Measurements from ENCODE around the gene MAPKBP1. TPM values are rescaled to one million over a fixed set of nuclear protein-coding genes. Genes with fewer than 3 reads are reported as not detected.

Gene MAPKBP1
- total RNA-seq, 1 donor from 2014 or later: 27.2 TPM

DNA sequence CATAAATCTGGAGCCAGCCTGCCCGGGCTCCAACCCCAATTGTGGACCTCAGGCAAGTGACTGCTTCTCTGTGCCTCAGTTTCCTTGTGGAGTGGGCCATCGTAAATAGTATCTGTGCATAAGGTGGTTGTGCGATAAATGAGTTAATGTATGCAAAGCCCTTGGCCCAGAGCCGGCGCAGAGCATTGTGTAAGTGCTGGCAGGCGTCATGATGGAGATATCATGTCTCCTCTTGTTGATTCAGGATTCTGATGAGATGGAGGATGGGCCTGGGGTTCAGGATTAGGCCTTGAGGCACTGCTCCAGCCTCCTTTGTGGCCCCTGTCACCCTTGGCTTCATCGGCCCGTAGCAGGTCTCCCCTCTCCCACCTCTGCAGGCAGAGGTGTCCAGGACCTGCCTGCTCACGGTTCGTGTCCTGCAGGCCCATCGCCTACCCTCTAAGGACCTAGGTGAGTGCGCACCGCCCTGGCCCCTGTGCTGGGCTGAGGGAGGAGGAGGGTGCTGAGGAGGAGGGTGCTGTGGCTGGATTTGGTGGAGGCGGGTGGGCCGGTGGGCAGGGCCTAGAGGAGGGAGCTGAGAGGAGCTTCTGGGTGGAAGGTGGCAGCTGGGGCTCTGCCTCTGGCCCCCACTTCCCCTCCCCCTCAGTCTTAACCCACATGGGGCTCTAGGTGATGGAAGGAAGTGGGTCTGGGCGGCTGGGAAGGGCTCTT is 65.7 kb downstream of the MAPKBP1 start:
- TF ChIP-seq, protein P1, sequence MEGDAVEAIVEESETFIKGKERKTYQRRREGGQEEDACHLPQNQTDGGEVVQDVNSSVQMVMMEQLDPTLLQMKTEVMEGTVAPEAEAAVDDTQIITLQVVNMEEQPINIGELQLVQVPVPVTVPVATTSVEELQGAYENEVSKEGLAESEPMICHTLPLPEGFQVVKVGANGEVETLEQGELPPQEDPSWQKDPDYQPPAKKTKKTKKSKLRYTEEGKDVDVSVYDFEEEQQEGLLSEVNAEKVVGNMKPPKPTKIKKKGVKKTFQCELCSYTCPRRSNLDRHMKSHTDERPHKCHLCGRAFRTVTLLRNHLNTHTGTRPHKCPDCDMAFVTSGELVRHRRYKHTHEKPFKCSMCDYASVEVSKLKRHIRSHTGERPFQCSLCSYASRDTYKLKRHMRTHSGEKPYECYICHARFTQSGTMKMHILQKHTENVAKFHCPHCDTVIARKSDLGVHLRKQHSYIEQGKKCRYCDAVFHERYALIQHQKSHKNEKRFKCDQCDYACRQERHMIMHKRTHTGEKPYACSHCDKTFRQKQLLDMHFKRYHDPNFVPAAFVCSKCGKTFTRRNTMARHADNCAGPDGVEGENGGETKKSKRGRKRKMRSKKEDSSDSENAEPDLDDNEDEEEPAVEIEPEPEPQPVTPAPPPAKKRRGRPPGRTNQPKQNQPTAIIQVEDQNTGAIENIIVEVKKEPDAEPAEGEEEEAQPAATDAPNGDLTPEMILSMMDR (IDR thresholded peaks at IDR 0.05): no peak
- Mint-ChIP-seq H3K4me1 (ENCODE audit: low read depth) (peaks cover 4% of the 10 kb centered on the region), H3K27ac (ENCODE audit: unreplicated experiment) (no peak overlapping the region), H3K9me3 (ENCODE audit: low read depth) (no peaks in the 10 kb centered on the region), H3K27me3 (ENCODE audit: low read depth) (no peaks in the 10 kb centered on the region), H3K36me3 (ENCODE audit: low read depth) (no peaks in the 10 kb centered on the region), H3K4me3 (ENCODE audit: unreplicated experiment) (no peak overlapping the region)
- DNase-seq (ENCODE audit: low spot score): no peak

- TF ChIP-seq, protein P1 (IDR thresholded peaks at IDR 0.05): no peak
- H3K27ac Mint-ChIP-seq (ENCODE audit: unreplicated experiment): no peak overlapping the region
- peaks cover 1% of the 10 kb centered on the region for H3K36me3 Mint-ChIP-seq (ENCODE audit: low read depth)
- DNase-seq (ENCODE audit: low spot score): no peak
- peaks cover 4% of the 10 kb centered on the region for H3K4me1 Mint-ChIP-seq (ENCODE audit: low read depth)
- no peaks in the 10 kb centered on the region for H3K9me3 Mint-ChIP-seq (ENCODE audit: low read depth)
- no peaks in the 10 kb centered on the region for H3K27me3 Mint-ChIP-seq (ENCODE audit: low read depth)
- H3K4me3 Mint-ChIP-seq (ENCODE audit: unreplicated experiment): no peak overlapping the region
Observed at GRCh38 chr15:41840673-41841072, 66.4 kb downstream of the MAPKBP1 start.

DNA sequence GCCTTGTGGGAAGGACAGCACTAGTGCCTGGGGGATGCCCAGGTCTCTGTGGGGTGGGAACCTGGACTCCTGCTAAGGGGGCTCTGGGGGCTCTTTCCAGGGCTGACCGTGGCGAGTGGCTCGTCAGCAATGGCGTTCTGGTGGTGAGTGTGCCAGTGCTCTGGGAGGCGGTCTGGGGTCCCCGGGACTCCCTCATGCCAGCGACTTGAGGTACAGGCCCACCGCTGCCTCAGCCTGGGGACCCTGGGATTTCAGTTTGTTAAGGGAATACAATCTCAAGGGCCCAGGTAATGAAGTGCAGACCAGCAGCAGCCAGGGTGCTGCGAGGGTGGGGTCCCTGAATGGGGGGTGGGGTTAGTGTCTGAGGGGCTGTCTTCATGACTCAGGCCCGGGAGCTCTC is 66.8 kb downstream of the MAPKBP1 start:
- TF ChIP-seq, protein P1 (IDR thresholded peaks at IDR 0.05): no peak
- Mint-ChIP-seq H3K27ac (ENCODE audit: unreplicated experiment) (no peak overlapping the region), H3K4me1 (ENCODE audit: low read depth) (no peaks in the 10 kb centered on the region), H3K27me3 (ENCODE audit: low read depth) (no peaks in the 10 kb centered on the region), H3K9me3 (ENCODE audit: low read depth) (no peaks in the 10 kb centered on the region), H3K4me3 (ENCODE audit: unreplicated experiment) (no peak overlapping the region), H3K36me3 (ENCODE audit: low read depth) (peaks cover 3% of the 10 kb centered on the region)
- no peak for DNase-seq (ENCODE audit: low spot score)

DNA sequence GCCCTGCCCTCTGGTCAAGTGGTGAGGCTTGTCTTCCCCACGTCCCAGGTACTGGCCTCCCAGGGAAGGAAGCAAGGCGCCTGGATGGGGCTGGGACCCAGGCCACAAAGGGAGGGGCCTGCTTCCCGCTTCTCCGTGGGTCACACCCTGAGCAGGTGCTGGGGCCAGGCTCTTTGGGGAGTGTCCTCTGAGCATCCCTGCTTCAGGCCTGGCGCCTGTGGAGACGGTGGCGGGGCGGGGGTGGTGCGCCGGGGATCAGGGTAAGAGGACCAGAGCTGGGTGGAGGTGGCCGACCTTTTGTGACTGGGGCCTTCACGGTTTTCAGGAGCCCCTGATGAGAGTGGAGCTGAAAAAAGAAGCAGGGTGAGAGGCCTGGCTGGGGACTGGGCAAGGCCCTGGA is 67.9 kb downstream of the MAPKBP1 start:
- H3K4me3 Mint-ChIP-seq (ENCODE audit: unreplicated experiment): no peak overlapping the region
- H3K36me3 Mint-ChIP-seq (ENCODE audit: low read depth): peaks cover 5% of the 10 kb centered on the region
- no peaks in the 10 kb centered on the region for H3K27me3 Mint-ChIP-seq (ENCODE audit: low read depth)
- no peak for DNase-seq (ENCODE audit: low spot score)
- H3K4me1 Mint-ChIP-seq (ENCODE audit: low read depth): no peaks in the 10 kb centered on the region
- H3K9me3 Mint-ChIP-seq (ENCODE audit: low read depth): no peaks in the 10 kb centered on the region
- TF ChIP-seq, protein P1 (IDR thresholded peaks at IDR 0.05): no peak
- no peak overlapping the region for H3K27ac Mint-ChIP-seq (ENCODE audit: unreplicated experiment)

- no peak for DNase-seq (ENCODE audit: low spot score)
- no peaks in the 10 kb centered on the region for H3K4me1 Mint-ChIP-seq (ENCODE audit: low read depth)
- TF ChIP-seq, protein P1 (IDR thresholded peaks at IDR 0.05): no peak
- no peak overlapping the region for H3K4me3 Mint-ChIP-seq (ENCODE audit: unreplicated experiment)
- no peaks in the 10 kb centered on the region for H3K9me3 Mint-ChIP-seq (ENCODE audit: low read depth)
- peaks cover 12% of the 10 kb centered on the region for H3K36me3 Mint-ChIP-seq (ENCODE audit: low read depth)
- no peaks in the 10 kb centered on the region for H3K27me3 Mint-ChIP-seq (ENCODE audit: low read depth)
- H3K27ac Mint-ChIP-seq (ENCODE audit: unreplicated experiment): no peak overlapping the region
Observed at GRCh38 chr15:41843571-41843970, 69.3 kb downstream of the MAPKBP1 start.

Measured in chondrocyte (in vitro differentiated cells).